ENCODE results near the gene SOWAHB.
"Not testable (repeated sequence)": the region's sequence is repeated elsewhere in the genome, so short reads cannot be mapped to it uniquely, and the experiment has no call there.

SOWAHB gene

GRCh38 chr4:76886848-76887441 lies 11.0 kb downstream of the SOWAHB start:
- no peaks in the 10 kb centered on the region for H3K27me3 ChIP-seq (ENCODE audit: control insufficient read depth, insufficient read depth, low read length)
- H3K27ac ChIP-seq (ENCODE audit: low read depth, low read length), result no peak overlapping the region
- H3K9ac ChIP-seq (ENCODE audit: low read length), result no peak overlapping the region
- no peaks in the 10 kb centered on the region for H3K4me1 ChIP-seq (ENCODE audit: control insufficient read depth, insufficient read depth, low read length)
- no peak overlapping the region for H3K4me3 ChIP-seq (ENCODE audit: low read length)
- H3K36me3 ChIP-seq (ENCODE audit: control insufficient read depth, insufficient read depth, low read length), result no peaks in the 10 kb centered on the region

DNA sequence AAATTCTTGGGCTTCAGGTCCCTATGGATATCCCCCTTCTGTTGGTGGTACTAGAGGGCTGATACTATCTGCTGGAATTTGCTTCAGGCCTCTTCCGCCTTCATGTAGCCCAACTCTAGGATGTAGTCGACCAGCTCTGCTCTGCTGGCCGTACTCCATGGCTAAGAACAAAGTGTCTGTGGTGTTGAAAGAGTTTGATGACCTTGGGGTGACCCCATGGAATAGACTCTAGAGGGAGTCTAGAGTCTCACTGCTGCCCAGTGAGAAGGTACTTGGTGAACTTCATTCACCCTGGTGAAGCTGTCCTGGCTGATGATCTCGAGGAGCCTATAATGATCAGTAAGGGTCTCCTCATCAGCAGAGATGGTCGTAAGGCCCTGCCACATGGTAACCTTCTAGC lies 11.7 kb downstream of the SOWAHB start:
- Histone ChIP-seq H3K36me3 (ENCODE audit: control insufficient read depth, insufficient read depth, low read length) (no peaks in the 10 kb centered on the region), H3K4me1 (ENCODE audit: control insufficient read depth, insufficient read depth, low read length) (no peaks in the 10 kb centered on the region), H3K27me3 (ENCODE audit: control insufficient read depth, insufficient read depth, low read length) (no peaks in the 10 kb centered on the region), H3K9ac (ENCODE audit: low read length) (no peak overlapping the region), H3K27ac (ENCODE audit: low read depth, low read length) (no peak overlapping the region), H3K4me3 (ENCODE audit: low read length) (no peak overlapping the region)

- Histone ChIP-seq H3K4me1 (ENCODE audit: control insufficient read depth, insufficient read depth, low read length) (no peaks in the 10 kb centered on the region), H3K27me3 (ENCODE audit: control insufficient read depth, insufficient read depth, low read length) (no peaks in the 10 kb centered on the region), H3K4me3 (ENCODE audit: low read length) (no peak overlapping the region), H3K9ac (ENCODE audit: low read length) (no peak overlapping the region), H3K27ac (ENCODE audit: low read depth, low read length) (no peak overlapping the region), H3K36me3 (ENCODE audit: control insufficient read depth, insufficient read depth, low read length) (no peaks in the 10 kb centered on the region)
Observed at GRCh38 chr4:76883147-76883546, 14.8 kb downstream of the SOWAHB start.

DNA sequence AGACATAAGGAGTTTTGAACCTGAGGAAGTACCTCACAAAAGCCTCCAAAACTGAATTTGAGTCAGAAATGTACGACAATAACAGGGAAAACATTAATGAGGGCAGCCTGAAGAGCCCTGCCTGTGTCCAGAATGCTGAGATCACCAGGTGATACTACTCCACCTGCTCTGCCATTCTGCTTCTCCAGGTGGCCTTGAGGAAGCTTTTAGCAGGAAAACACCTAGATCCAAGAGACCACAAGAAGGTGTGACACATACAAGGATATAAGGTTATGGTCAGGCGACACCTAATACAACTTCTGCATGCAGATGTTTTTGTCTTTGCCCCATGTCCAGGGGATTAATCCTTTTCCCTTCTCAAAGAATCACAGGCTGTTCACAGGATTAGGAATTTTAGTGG lies 15.3 kb downstream of the SOWAHB start:
- Histone ChIP-seq H3K36me3 (ENCODE audit: control insufficient read depth, insufficient read depth, low read length) (no peaks in the 10 kb centered on the region), H3K4me3 (ENCODE audit: low read length) (no peak overlapping the region), H3K27ac (ENCODE audit: low read depth, low read length) (no peak overlapping the region), H3K9ac (ENCODE audit: low read length) (no peak overlapping the region), H3K4me1 (ENCODE audit: control insufficient read depth, insufficient read depth, low read length) (no peaks in the 10 kb centered on the region), H3K27me3 (ENCODE audit: control insufficient read depth, insufficient read depth, low read length) (no peaks in the 10 kb centered on the region)

DNA sequence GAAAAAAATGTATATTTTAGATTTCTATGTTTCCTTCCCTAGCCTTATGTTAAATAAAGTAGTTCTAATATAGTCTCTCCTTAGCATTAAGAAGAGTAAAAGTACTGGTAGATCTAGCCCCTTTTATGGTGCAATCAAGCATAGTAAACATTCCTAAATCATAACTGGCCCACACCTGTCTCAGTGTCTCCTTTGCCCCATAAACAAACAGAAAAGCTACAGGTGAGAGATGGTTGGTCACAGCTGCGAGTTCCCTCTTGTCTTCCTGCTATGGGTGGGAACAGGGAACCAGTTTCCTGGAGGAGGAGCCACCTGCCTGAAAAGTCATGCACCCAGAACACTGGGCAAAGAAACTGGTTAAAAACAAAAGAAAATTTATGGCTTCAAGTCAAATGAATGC lies 16.6 kb downstream of the SOWAHB start:
- no peaks in the 10 kb centered on the region for H3K36me3 ChIP-seq (ENCODE audit: control insufficient read depth, insufficient read depth, low read length)
- no peak overlapping the region for H3K27ac ChIP-seq (ENCODE audit: low read depth, low read length)
- H3K9ac ChIP-seq (ENCODE audit: low read length), result no peak overlapping the region
- H3K4me3 ChIP-seq (ENCODE audit: low read length), result no peak overlapping the region
- no peaks in the 10 kb centered on the region for H3K4me1 ChIP-seq (ENCODE audit: control insufficient read depth, insufficient read depth, low read length)
- no peaks in the 10 kb centered on the region for H3K27me3 ChIP-seq (ENCODE audit: control insufficient read depth, insufficient read depth, low read length)

DNA sequence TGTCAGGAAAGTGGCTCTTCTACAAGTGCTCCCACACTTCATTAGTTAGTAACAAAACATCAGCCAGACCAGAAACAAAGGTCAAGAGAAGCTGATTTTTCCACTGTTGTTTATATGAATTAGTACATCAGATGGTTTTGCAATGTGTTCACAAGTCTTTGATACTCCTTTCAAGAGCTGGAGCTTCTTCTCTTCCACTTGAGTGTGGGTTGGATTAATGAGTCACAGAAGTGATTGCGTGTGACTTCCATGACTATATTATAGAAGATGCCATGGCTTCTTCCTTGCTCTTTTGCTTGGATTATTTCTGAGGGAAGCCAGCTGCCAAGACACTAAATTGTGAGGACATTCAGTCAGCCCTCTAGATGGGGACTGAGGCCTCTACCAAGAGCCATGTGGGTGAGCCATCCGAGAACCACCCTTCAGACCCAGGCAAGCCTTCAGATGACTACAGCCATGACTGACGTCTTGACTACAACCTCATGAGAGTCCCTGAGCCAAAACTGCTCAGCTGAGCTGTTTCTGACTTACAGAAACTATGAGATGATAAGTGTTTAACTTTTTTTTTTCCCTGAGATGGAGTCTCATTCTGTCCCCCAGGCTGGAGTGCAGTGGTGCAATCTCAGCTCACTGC lies 18.1 kb downstream of the SOWAHB start:
- no peaks in the 10 kb centered on the region for H3K4me1 ChIP-seq (ENCODE audit: control insufficient read depth, insufficient read depth, low read length)
- H3K27me3 ChIP-seq (ENCODE audit: control insufficient read depth, insufficient read depth, low read length), result no peaks in the 10 kb centered on the region
- no peak overlapping the region for H3K9ac ChIP-seq (ENCODE audit: low read length)
- no peak overlapping the region for H3K4me3 ChIP-seq (ENCODE audit: low read length)
- no peak overlapping the region for H3K27ac ChIP-seq (ENCODE audit: low read depth, low read length)
- no peaks in the 10 kb centered on the region for H3K36me3 ChIP-seq (ENCODE audit: control insufficient read depth, insufficient read depth, low read length)

- not testable (repeated sequence) for H3K36me3 ChIP-seq (ENCODE audit: control insufficient read depth, insufficient read depth, low read length); H3K9ac ChIP-seq (ENCODE audit: low read length); H3K27ac ChIP-seq (ENCODE audit: low read depth, low read length); H3K4me1 ChIP-seq (ENCODE audit: control insufficient read depth, insufficient read depth, low read length); H3K27me3 ChIP-seq (ENCODE audit: control insufficient read depth, insufficient read depth, low read length); H3K4me3 ChIP-seq (ENCODE audit: low read length)
Observed at GRCh38 chr4:76878641-76879165, 19.2 kb downstream of the SOWAHB start.

GRCh38 chr4:76874176-76874575 lies 23.8 kb downstream of the SOWAHB start:
- H3K9ac ChIP-seq (ENCODE audit: low read length), result no peak overlapping the region
- H3K27ac ChIP-seq (ENCODE audit: low read depth, low read length), result no peak overlapping the region
- H3K4me1 ChIP-seq (ENCODE audit: control insufficient read depth, insufficient read depth, low read length), result no peaks in the 10 kb centered on the region
- H3K36me3 ChIP-seq (ENCODE audit: control insufficient read depth, insufficient read depth, low read length), result no peaks in the 10 kb centered on the region
- H3K27me3 ChIP-seq (ENCODE audit: control insufficient read depth, insufficient read depth, low read length), result no peaks in the 10 kb centered on the region
- no peak overlapping the region for H3K4me3 ChIP-seq (ENCODE audit: low read length)

DNA sequence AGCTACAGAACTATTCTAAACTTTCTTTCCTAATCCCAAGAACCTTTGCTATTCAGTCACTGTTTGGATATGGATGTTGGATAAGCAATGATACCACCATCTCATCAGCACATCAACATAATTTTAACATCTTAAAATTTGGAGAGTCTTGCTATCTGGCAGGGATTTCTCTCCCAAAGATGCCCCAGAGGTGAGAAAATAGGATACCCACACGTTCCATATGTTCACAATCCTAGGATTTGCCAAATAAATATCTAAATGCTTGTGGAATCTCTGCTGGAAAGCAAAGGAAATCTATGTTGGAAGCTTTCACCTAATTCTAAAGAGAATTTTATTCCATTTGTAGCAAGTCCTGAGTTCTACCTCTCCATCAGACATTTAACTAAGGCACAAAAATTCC lies 24.4 kb downstream of the SOWAHB start:
- no peak overlapping the region for H3K27ac ChIP-seq (ENCODE audit: low read depth, low read length)
- H3K9ac ChIP-seq (ENCODE audit: low read length), result no peak overlapping the region
- no peaks in the 10 kb centered on the region for H3K27me3 ChIP-seq (ENCODE audit: control insufficient read depth, insufficient read depth, low read length)
- no peak overlapping the region for H3K4me3 ChIP-seq (ENCODE audit: low read length)
- H3K4me1 ChIP-seq (ENCODE audit: control insufficient read depth, insufficient read depth, low read length), result no peaks in the 10 kb centered on the region
- H3K36me3 ChIP-seq (ENCODE audit: control insufficient read depth, insufficient read depth, low read length), result no peaks in the 10 kb centered on the region

GRCh38 chr4:76872556-76872955 lies 25.4 kb downstream of the SOWAHB start:
- H3K4me1 ChIP-seq (ENCODE audit: control insufficient read depth, insufficient read depth, low read length), result no peaks in the 10 kb centered on the region
- no peak overlapping the region for H3K9ac ChIP-seq (ENCODE audit: low read length)
- no peak overlapping the region for H3K27ac ChIP-seq (ENCODE audit: low read depth, low read length)
- H3K36me3 ChIP-seq (ENCODE audit: control insufficient read depth, insufficient read depth, low read length), result no peaks in the 10 kb centered on the region
- H3K4me3 ChIP-seq (ENCODE audit: low read length), result no peak overlapping the region
- H3K27me3 ChIP-seq (ENCODE audit: control insufficient read depth, insufficient read depth, low read length), result no peaks in the 10 kb centered on the region

GRCh38 chr4:76868780-76869179 lies 29.2 kb downstream of the SOWAHB start:
- not testable (repeated sequence) for H3K9ac ChIP-seq (ENCODE audit: low read length); H3K27me3 ChIP-seq (ENCODE audit: control insufficient read depth, insufficient read depth, low read length); H3K36me3 ChIP-seq (ENCODE audit: control insufficient read depth, insufficient read depth, low read length); H3K4me1 ChIP-seq (ENCODE audit: control insufficient read depth, insufficient read depth, low read length); H3K27ac ChIP-seq (ENCODE audit: low read depth, low read length); H3K4me3 ChIP-seq (ENCODE audit: low read length)

DNA sequence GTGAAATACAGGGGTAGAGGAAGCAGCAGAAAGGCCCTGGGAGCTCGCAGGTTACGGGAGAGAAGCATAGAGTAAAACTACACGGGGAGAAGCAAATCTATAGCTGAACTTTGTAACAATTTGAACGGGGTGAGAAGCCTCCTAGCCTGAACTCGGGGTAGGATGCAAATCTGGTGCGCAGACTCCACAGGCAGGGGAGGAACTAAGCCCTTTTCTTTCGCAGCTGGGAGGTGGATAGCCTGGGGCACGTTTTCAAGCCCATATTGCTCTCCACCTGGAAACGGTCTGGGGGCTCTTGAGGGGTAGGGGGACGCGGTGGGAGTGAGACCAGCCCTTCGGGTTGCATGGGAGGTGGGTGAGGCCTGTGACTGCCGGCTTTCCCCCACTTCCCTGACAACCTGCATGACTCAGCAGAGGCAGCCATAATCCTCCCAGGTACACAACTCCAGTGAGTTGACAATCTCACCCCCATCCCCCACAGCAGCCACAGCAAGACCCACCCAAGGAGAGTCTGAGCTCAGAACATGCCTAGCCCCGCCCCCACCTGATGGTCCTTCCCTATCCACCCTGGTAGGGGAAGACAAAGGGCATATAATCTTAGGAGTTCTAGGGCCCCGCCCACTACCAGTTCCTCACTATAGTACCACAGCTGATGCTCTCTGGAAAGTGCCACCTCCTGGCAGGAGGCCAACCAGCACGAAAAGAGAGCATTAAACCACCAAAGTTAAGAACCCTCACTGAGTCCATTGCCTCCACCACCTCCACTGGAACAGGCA lies 29.9 kb downstream of the SOWAHB start:
- Histone ChIP-seq H3K4me3 (ENCODE audit: low read length) (no peak overlapping the region), H3K9ac (ENCODE audit: low read length) (no peak overlapping the region), H3K27ac (ENCODE audit: low read depth, low read length) (no peak overlapping the region), H3K27me3 (ENCODE audit: control insufficient read depth, insufficient read depth, low read length) (no peaks in the 10 kb centered on the region), H3K4me1 (ENCODE audit: control insufficient read depth, insufficient read depth, low read length) (no peaks in the 10 kb centered on the region), H3K36me3 (ENCODE audit: control insufficient read depth, insufficient read depth, low read length) (no peaks in the 10 kb centered on the region)

Measured in rectal smooth muscle tissue (tissue), 1 donor.